CD4-positive, alpha-beta T cell treated with Interleukin-4 for 1 hour (primary cell): Measurements from ENCODE around the gene SLC38A1.
"Not testable (repeated sequence)": the region's sequence is repeated elsewhere in the genome, so short reads cannot be mapped to it uniquely, and the experiment has no call there.

Experiments
- DNase-seq, 2 donors: peaks; one replicate each; pipeline ENCODE4 v3.0.0-alpha.2; 2020 to 2022

The SLC38A1 gene

GRCh38 chr12:46201284-46201789, 67.5 kb downstream of the SLC38A1 start:
- DNase-seq: no peak

GRCh38 chr12:46200551-46200950, 68.3 kb downstream of the SLC38A1 start:
- DNase-seq: no peak

- no peak for DNase-seq
Observed at GRCh38 chr12:46198913-46199312, 69.9 kb downstream of the SLC38A1 start.

- DNase-seq: no peak
Observed at GRCh38 chr12:46197883-46198282, 71.0 kb downstream of the SLC38A1 start.

GRCh38 chr12:46190533-46190932, 78.3 kb downstream of the SLC38A1 start:
- DNase-seq: not testable (repeated sequence)

GRCh38 chr12:46188170-46188569, 80.7 kb downstream of the SLC38A1 start:
- DNase-seq: no peak

GRCh38 chr12:46187023-46187422, 81.8 kb downstream of the SLC38A1 start:
- DNase-seq: no peak

- no peak for DNase-seq
Observed at GRCh38 chr12:46186088-46186487, 82.8 kb downstream of the SLC38A1 start.

- no peak for DNase-seq
Observed at GRCh38 chr12:46185686-46186085, 83.2 kb downstream of the SLC38A1 start.

- no peak for DNase-seq
Observed at GRCh38 chr12:46184798-46185595, 83.8 kb downstream of the SLC38A1 start.

- no peak for DNase-seq
Observed at GRCh38 chr12:46183112-46183511, 85.7 kb downstream of the SLC38A1 start.

GRCh38 chr12:46181465-46181864, 87.4 kb downstream of the SLC38A1 start:
- no peak for DNase-seq

GRCh38 chr12:46179693-46180452, 89.0 kb downstream of the SLC38A1 start:
- DNase-seq: no peak

- peak in 1 of 2 donors; percentile 63 for DNase-seq
Observed at GRCh38 chr12:46177837-46178608, 90.8 kb downstream of the SLC38A1 start.

GRCh38 chr12:46177025-46177424, 91.8 kb downstream of the SLC38A1 start:
- no peak for DNase-seq

GRCh38 chr12:46174919-46175318, 93.9 kb downstream of the SLC38A1 start:
- no peak for DNase-seq

GRCh38 chr12:46174061-46174662, 94.7 kb downstream of the SLC38A1 start:
- DNase-seq: no peak

- DNase-seq: no peak
Observed at GRCh38 chr12:46168426-46168825, 100.4 kb downstream of the SLC38A1 start.

- DNase-seq: no peak
Observed at GRCh38 chr12:46167412-46167811, 101.4 kb downstream of the SLC38A1 start.

- no peak for DNase-seq
Observed at GRCh38 chr12:46165191-46165590, 103.7 kb downstream of the SLC38A1 start.

GRCh38 chr12:46164186-46164761, 104.6 kb downstream of the SLC38A1 start:
- DNase-seq: no peak

- not testable (repeated sequence) for DNase-seq
Observed at GRCh38 chr12:46162549-46163076, 106.2 kb downstream of the SLC38A1 start.
